DMS79 (cell line): ENCODE data around the gene TMEM203.
"Not testable (repeated sequence)": the region's sequence is repeated elsewhere in the genome, so short reads cannot be mapped to it uniquely, and the experiment has no call there.

Experiments used
- DNase-seq: peaks from one replicate; lab custom pipeline; 2025; lab: John Stamatoyannopoulos, UW

TMEM203 gene

DNA sequence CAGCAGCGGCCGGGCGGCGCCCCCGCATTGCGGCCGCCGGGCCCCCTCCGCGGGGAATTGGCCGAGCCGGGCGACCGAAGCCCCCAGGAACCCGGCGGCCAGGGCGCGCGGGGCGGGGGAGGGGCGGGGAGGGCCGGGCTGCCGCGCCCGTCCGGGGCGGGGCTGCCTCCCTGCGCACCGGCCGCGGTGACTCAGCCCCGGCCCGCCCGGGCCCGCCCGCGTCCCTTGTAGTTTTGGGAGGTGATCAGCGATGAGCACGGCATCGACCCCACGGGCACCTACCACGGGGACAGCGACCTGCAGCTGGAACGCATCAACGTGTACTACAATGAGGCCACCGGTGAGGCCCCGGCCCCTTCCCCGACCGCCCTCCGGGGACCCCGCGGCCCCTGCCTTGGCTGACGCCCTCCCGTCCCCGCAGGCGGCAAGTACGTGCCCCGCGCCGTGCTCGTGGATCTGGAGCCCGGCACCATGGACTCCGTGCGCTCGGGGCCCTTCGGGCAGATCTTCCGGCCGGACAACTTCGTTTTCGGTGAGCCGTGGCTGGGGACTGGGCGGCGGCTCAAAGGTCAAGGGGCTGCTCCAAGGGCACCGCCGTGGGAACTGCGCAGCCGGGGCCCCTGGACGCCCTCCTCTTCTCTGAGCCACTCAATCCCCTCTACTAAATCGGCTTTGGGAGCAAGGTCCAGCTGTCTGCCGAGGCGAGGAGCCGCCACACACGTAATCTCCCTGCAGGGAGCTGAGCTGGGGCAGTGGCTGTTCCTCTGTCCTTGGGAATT is 36.2 kb upstream of the TMEM203 start:
- DNase-seq, result no peak

DNA sequence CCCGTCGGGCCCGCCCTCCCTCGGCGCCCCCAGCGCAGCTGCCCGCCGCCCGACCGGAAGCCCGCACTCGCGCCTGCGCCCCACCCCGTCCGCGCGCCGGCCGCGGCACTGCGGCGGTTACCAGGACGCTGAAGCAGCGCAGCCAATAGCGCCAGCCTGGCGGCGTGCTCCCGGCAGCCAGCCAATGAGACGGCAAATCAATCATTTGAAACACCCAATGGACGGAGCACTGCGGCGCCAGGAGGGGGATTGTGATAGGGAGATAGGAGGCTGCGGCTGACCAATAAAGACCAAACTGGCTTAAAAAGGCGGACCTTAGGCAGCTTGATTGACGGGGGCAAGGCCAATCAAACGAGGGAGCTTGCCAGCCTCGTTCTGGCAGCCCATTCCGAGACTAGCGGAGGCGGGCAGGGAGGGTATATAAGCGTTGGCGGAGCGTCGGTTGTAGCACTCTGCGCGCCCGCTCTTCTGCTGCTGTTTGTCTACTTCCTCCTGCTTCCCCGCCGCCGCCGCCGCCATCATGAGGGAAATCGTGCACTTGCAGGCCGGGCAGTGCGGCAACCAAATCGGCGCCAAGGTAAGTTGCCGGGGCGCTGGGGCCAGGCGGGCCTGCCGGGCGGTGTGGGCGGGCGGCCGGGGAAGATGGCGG is 35.5 kb upstream of the TMEM203 start, which contains the start of gene TUBB4B:
Gene TUBB4B (plus strand): TSS at position 447 of the 649 bp plus-strand sequence. CDS start 74 bp downstream, at position 521.
- DNase-seq, result peak; percentile 99

DNA sequence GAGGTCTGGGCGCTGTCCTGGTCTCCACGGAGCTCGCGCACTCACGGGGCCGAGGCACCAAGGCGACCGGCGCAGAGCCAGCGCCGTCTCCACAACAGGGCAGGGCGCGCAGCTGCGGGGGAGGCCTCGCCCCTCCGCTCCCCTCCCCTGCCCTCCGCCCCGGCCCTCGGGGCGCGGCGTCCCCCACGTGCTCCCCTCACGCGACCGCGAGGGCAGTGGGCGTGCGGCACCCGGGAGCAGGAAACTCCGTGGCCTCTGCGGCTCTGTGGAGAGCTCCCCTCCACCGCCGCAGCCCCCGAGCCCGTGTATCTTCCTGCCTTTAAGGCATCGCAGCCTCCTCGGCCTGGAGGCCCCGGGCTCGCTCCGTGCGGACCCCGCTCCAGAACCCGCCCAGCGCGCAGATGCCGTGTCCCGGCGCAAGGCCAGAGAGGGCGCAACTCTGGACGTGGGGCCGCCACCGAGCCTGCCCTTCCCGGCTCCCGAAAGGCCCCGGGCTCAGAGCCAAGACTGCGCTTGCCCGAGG is 34.9 kb upstream of the TMEM203 start:
- peak; percentile 31 for DNase-seq

DNA sequence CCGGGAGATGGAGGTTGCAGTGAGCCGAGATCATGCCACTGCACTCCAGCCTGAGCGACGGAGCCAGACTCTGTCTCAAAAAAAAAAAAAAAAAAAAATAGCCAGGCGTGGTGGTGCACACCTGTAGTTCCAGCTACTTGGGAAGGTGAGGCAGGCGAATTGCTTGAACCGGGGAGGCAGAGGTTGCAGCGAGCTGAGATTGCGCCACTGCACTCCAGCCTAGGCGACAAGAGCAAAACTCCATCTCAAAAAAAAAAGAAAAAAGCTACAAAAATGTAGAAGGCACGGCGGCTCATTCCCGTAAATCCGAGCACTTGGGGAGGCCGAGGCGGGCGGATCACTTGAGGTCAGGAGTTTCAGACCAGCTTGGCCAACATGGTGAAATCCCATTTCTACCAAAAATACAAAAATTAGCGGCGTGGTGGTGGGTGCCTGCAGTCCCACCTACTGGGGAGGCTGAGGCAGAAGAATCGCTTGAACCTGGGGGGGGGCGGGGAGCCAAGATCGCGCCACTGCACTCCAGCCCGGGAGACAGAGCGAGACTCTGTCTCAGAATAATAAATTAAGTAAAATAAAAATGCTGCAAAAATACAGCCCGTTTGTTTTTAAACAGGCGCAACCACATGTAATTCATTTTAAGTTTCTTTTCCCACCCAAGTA is 34.2 kb upstream of the TMEM203 start:
- DNase-seq, result not testable (repeated sequence)

DNA sequence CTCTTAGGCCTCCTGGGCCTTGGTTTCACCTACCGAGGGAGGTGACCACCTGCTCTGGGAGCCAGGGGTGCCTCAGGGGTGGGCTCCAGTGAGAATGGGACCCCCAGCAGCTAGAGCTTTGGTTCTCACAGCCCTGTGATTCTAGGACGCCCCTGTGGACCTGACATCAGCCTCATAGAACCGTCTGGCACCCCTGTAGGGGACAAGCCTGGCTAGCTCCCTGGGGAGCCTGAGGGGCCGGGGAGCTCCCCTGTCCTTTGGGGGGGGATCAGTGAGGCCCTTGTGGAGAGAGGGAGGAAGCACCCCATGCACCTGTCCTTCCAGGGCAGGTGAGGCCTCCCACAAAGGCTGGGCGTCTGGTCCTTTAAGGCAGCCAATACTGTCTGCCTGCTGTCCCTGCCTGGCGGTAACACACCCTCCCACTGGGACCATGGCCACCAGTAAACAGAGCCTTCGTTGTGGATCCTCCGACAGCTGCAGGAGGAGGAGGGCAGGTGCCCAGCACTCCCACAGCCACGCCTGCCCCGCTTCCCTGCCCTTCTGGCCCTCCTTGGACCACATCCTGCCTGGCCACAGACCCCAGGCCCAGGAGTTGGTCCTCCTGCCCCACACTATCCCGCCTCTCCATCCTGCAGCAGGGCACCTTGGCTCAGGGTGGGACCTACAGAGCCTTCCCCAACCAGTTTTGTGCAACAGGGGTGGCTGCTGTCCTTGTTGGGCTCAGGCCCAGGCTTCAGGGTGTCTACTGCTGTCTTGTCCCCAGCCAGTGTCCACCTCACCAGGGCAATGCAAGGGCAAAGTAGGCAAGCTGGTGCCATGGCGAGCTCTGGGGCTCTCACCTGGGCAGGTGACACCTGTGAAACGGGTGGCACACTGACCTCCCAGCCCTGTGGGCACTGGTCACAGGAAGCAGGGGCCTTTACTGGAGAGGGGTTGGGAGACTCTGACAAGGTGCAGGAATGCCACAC is 32.6 kb upstream of the TMEM203 start:
- DNase-seq, result no peak

DNA sequence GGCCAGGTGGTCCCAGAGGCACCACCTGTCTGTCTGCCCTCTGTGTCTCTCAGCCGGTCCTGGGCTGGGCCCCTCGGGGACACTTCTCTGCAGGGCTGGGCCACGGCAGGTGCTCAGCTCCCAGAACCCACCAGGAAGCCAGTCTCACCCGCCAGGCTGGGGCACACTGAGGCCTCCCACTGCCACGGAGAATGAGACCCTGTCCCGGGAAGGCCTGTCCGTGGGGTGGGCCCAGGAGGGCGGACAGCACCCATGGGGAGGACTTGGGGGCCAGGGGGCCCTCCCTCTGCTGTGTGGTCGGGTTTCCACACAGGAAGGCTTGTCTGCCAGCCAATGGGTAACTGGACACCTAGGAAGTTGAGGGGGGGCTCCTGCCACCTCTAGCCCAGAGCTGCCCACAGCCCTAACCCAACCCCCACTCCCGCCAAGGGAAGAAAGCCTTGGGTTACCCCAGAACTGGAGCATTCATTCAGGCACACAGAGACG is 31.5 kb upstream of the TMEM203 start:
- DNase-seq, result no peak

DNA sequence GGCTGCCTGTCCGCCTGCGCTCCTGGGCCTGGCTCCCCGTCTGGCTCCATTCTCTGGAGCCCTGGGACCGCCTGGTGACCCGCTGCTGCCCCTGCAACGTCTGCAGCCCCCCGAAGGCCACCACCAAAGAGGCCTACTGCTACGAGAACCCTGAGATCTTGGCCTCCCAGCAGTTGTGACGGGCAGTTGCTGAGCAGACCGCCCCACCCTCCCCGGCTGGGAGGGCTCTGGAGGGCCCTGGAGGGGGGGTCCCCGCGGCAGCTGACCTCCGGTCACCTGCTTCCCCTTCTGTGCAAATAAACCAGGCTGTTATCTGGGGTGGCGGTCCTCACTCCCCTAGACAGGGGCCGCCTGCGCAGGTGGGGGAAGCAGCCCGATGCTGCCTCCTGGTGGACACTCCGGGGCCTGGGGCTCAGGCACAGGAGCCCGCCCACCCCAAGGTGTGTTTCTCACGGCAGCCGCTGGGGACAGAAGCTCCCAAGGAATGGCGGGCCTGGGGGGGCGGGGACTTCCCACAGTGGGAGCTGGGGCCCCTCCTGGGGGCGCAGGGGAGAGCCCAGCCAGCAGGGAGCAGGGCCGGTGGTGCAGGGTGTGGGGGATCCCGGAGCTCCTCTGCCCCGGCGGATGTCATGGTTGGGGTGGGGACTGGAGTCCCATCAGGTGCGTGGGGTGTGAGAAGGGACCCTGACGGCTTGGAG is 30.9 kb upstream of the TMEM203 start:
- peak; percentile 71 for DNase-seq

DNA sequence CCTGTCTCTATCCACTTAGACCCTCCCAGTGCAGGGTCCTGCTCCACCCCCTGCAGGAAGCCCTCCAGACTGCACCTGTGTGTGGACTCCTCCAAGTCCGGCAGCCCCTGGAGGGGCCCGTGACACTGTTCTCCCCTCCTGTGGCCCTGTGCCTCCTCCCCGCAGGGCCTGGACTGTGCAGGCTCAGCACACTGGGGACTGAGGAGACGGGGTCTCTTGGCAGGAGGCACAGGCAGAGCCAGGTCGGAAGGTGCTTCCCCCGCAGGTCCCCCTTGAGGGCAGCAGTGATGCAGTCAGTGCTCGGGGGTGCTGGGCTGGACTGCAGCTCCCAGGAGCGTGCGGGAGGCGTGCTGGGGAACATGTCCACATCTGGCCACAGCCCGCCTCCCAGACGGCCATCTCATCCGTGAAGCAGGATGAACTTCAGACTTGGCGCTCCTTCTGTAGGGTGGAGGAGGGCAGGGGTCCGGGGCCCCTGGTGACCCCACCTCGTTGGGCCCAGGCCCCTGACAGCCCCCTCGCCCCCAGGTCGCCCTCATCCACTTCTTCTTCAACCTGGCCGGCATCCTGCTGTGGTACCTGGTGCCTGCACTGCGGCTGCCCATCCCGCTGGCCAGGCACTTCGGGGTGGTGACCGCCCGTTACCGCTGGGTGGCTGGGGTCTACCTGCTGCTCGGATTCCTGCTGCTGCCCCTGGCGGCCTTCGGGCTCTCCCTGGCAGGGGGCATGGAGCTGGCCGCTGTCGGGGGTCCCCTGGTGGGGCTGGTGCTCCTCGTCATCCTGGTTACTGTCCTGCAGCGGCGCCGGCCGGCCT is 30.2 kb upstream of the TMEM203 start:
- DNase-seq, result no peak

DNA sequence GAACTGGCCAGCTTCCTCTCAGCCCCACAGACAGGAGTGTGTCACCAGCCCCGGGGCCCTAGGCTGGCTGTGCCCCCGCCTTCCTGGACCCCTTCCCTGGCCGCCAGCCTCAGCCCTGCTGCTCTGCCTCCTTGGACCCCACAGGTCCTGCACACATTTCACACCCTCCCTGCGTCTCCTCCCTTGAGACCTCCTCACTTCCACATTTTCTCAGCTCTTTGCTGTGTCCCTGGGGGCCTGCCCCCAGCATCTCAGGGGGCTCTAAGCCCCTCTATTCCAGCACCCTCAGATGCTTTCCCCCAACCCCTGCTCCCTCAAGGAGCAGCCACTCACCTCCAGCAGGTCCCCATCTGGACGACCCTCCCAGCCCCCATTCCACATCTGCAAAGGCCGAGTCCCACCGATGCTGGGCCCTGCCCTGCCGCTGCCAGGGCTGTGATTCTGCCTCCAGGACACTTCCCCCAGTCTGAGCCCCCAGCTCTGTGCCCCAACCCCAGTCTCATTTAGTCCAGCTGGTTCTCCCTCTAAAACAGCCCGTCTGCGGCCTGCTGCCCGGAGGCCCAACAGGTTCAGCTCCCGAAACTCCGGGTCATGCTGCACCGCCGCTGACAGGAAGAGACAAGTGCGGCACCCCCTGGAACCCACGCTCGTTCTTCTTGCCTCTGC is 29.4 kb upstream of the TMEM203 start:
- DNase-seq, result no peak

DNA sequence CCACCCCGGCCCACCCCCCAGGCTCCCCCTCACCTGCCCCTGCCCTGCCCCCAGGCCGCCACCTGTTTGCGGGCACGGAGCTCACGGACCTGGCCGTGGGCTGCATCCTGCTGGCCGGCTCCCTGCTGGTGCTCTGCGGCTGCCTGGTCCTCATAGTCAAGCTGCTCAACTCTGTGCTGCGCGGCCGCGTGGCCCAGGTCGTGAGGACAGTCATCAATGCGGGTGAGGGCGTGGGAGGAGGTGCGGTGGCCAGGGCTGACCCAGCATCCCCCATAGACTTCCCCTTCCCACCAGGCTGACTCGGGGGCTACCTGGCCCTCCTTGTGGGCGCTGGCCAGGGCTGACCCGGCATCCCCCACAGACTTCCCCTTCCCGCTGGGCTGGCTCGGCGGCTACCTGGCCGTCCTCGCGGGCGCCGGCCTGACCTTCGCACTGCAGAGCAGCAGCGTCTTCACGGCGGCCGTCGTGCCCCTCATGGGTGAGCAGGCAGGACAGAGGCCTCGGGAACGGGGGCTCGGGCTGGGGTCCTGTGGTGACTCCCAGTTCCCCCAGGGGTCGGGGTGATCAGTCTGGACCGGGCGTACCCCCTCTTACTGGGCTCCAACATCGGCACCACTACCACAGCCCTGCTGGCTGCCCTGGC is 28.7 kb upstream of the TMEM203 start:
- no peak for DNase-seq

DNA sequence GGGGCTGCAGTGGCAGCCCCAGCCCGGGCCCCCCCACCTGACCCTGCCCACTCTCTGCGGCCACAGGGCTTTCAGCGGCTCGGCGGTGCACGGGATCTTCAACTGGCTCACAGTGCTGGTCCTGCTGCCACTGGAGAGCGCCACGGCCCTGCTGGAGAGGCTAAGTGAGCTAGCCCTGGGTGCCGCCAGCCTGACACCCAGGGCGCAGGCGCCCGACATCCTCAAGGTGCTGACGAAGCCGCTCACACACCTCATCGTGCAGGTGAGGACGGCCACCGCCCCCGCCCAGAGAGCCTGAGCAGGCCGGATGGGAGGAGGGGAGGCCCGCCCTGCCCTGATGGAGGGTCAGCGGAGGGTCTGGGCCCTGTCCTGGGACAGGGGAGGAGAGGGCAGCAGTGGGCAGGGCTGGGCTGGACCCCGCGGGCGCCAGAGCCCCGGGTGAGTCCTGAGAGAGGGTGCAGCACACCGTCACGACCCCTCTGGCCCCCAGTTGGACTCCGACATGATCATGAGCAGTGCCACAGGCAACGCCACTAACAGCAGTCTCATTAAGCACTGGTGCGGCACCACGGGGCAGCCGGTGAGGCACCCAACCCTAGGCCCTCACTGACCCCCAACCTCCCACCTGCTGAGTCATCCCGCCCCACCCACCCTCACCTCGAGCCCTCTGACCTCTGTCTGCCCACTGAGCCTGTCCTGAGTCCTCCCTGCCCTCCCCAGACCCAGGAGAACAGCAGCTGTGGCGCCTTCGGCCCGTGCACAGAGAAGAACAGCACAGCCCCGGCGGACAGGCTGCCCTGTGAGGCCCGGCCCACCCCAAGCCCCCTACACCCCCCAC is 27.9 kb upstream of the TMEM203 start:
- no peak for DNase-seq

DNA sequence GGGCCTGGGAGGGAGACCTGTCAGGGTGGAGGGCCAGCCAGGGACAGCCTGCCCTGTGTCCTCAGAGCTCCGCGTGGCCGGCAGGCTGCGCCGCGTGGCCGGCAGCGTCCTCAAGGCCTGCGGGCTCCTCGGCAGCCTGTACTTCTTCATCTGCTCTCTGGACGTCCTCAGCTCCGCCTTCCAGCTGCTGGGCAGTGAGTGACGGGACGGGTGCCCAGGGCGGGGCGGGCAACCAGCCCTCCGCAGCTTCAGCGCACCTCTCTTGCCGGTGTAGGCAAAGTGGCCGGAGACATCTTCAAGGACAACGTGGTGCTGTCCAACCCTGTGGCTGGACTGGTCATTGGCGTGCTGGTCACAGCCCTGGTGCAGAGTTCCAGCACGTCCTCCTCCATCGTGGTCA is 27.1 kb upstream of the TMEM203 start:
- DNase-seq, result no peak

DNA sequence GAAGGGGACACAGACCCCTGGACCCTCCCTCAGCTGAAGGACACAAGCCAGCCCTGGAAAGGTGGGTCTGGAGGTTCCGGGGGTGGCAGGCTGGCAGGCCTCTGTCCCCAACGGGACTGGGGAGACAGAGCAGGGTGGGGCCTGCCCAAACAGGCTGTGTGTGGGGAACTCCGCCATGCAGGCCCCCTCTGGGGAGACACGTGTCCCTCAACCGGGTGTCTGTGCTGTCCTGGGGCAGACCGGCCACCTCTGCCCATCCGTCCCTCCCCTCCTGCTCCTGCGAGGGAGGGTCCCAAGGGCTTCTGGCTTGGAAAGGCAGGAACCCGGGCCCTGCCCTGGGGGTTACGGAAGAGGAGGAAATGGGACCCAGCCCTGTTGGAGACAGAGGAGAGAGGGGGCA is 26.7 kb upstream of the TMEM203 start:
- DNase-seq, result no peak

DNA sequence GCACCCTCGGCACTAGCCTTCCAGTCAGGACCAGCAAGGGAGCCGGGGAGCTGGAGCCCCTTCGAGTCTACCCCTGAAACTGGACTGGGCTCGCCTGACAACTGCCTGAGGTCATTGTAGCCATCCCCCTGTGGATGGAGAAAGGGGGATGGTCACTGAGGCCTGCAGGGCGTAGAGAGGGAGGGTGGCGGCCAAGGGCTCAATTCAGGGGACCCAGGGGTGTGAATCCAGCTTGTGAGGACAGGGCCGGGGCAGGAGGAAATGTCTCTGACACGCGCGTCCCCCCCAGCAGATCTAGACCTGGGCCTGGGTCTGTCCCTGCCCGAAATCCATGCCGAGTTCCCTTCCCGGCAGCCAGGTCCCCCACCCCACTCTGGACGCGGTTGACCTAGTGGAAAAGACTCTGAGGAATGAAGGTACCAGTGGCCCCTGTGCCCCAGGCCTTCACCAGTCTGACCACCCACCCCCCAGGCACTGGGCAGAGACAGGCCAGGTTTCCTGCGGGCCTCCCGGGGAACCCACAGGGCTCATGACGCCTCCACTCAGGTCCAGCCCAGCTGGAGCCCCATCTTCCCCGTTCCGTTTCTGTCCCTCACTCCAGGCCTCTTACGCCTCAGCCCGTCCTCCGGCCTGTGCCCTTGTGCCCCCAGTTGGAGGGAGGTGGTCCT is 26.1 kb upstream of the TMEM203 start:
- DNase-seq, result no peak

DNA sequence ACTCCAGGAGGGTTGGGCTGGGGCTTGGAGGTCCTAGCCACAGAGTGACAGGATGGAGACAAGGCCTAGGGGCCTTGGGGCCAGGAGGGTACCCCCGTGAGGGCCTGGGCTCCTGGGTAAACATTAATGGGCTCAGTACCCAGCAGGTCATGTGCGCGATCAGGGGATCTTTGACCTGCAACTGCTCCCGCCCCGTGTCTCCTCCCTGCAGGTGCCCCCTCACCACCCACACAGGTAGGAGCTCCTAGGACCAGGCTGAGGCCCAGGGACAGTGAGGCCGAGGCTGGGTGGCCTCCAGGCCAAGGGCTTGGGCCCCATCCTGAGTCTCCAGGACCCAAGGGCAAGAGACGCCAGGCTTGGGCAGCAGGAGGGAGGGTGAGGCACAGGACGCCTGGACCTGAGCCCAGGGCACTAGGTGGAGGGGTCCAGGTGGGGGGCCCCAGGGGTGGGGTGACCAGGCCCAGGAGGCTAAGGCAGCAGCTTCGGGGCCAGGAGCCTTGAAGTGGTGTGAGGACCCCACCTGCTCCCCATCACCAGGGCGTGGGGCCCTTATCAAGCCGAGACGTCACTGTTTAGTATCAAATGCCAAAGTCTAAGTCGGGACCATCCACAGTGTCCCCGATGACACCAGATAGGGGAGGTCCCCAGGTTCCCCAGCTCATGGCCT is 25.4 kb upstream of the TMEM203 start, which contains the start of gene SLC34A3:
Gene SLC34A3 (plus strand): TSS at position 197 of the 667 bp plus-strand sequence. CDS start 802 bp downstream, outside the sequence.
- DNase-seq, result no peak

DNA sequence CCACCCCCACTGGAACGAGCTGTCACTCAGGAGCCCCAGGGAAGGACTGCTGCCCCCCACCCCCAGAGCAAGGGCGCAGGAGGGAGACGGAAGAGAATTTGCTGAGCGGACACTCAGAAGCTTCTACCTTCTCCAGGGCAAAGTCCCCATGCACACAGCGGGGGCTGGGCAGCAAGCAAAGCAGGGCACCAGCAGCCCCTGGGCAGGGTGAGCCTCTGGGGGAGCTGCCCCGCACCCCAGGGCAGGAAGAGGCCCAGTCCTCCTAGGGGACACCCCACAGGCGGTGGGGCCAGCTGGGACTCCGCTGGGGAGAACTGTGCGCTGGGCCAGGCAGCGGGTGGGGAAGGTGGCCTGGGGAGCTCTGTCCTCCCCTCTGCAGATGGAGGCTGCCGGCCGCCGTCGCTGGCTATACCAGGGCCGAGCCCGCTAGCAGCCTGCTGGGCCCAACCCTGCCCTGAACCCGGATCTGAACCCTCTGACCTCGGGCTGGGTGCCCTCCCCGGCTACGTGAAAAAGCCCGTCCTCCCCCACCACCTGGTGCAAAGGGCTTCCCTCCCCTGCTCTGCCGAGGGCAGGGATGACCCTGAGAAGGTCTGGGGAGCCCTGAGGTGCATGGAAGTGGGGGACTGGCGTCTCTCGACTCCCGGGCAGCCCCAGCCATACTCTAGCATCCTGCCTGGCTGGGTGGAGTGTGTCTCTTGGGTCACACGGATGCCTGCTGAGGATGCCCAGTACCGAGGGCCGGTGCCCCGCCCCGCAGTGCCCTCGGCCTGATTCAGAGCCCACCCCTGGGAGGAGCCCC is 24.7 kb upstream of the TMEM203 start:
- DNase-seq, result no peak
